HG02943 (cell line): ENCODE data around the gene TMEM245.

Experiments
- ATAC-seq: cut with Tn5 transposase; IDR thresholded peaks from one replicate; pipeline ENCODE4 v1.9.1; 2021; ENCODE audit warnings: mild to moderate bottlenecking, low read depth, moderate library complexity; ENCODE audit not compliant: unreplicated experiment

The TMEM245 gene

GRCh38 chr9:109033941-109034700, 85.6 kb downstream of the TMEM245 start:
- ATAC-seq = no peak

GRCh38 chr9:109031241-109031640, 88.5 kb downstream of the TMEM245 start:
- no peak for ATAC-seq

GRCh38 chr9:109030426-109030825, 89.3 kb downstream of the TMEM245 start:
- ATAC-seq = no peak

- ATAC-seq = no peak
Observed at GRCh38 chr9:109028457-109028856, 91.3 kb downstream of the TMEM245 start.

GRCh38 chr9:109027176-109027575, 92.6 kb downstream of the TMEM245 start:
- ATAC-seq = no peak

- ATAC-seq = no peak
Observed at GRCh38 chr9:109026306-109026705, 93.4 kb downstream of the TMEM245 start.

- ATAC-seq = no peak
Observed at GRCh38 chr9:109022873-109023272, 96.9 kb downstream of the TMEM245 start.

GRCh38 chr9:109020581-109021511, 98.9 kb downstream of the TMEM245 start:
- ATAC-seq = no peak

GRCh38 chr9:109020113-109020512, 99.6 kb downstream of the TMEM245 start:
- ATAC-seq = no peak

- ATAC-seq = no peak
Observed at GRCh38 chr9:109019420-109019819, 100.3 kb downstream of the TMEM245 start.

GRCh38 chr9:109017493-109017892, 102.3 kb downstream of the TMEM245 start:
- no peak for ATAC-seq

GRCh38 chr9:109017061-109017460, 102.7 kb downstream of the TMEM245 start:
- no peak for ATAC-seq

- no peak for ATAC-seq
Observed at GRCh38 chr9:109016132-109016531, 103.6 kb downstream of the TMEM245 start.

- no peak for ATAC-seq
Observed at GRCh38 chr9:109014608-109015280, 105.0 kb downstream of the TMEM245 start.

- no peak for ATAC-seq
Observed at GRCh38 chr9:109013679-109014607, 105.8 kb downstream of the TMEM245 start.

GRCh38 chr9:109012876-109013678, 106.7 kb downstream of the TMEM245 start, which contains the start of gene CTNNAL1:
Gene CTNNAL1 (minus strand): TSS chr9:109013499. CDS start chr9:109013442, 57 bp downstream.
- ATAC-seq = peak; percentile 61

- peak; percentile 30 for ATAC-seq
Observed at GRCh38 chr9:109012009-109012875, 107.5 kb downstream of the TMEM245 start.

- no peak for ATAC-seq
Observed at GRCh38 chr9:109011231-109011671, 108.5 kb downstream of the TMEM245 start.
